Measurements from ENCODE around the gene CELF4.

DNA sequence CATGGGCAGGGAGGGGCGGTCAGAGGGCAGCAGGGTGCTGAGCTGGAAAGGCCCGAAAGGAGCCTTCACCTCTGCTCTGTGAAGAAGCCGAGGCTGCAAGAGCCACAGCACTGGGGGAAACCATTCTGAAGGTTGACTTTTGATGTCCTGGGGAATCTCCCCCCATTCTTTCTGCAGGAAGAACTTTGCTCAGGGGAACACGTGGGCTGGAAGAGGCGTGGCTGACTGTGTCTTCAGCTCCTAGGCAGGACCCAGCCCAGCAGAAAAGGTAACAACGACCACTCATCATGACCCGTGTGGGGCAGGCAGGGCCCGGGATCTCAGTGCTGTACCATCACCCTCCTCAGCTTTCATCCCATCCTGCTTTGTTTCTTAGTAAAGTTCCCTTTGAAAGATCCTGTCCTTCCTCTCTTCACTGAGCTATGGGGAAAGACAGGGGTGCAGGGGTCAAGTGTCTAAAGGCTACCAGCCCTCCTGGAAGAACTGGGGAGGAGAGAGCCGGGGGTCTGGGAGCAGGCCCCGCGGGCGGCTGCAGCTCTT, 312.7 kb downstream of the CELF4 start:
- TF ChIP-seq POLR2A (IDR thresholded peaks at IDR 0.05) (no peak), EP300 (IDR thresholded peaks at IDR 0.05) (no peak)
- TF ChIP-seq, protein P1, sequence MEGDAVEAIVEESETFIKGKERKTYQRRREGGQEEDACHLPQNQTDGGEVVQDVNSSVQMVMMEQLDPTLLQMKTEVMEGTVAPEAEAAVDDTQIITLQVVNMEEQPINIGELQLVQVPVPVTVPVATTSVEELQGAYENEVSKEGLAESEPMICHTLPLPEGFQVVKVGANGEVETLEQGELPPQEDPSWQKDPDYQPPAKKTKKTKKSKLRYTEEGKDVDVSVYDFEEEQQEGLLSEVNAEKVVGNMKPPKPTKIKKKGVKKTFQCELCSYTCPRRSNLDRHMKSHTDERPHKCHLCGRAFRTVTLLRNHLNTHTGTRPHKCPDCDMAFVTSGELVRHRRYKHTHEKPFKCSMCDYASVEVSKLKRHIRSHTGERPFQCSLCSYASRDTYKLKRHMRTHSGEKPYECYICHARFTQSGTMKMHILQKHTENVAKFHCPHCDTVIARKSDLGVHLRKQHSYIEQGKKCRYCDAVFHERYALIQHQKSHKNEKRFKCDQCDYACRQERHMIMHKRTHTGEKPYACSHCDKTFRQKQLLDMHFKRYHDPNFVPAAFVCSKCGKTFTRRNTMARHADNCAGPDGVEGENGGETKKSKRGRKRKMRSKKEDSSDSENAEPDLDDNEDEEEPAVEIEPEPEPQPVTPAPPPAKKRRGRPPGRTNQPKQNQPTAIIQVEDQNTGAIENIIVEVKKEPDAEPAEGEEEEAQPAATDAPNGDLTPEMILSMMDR (IDR thresholded peaks at IDR 0.05), result no peak

All from upper lobe of left lung (tissue), 4 donors.